ENCODE data around the gene LHPP.

Gene LHPP

GRCh38 chr10:124554085-124554858 lies 92.6 kb downstream of the LHPP start:
- DNase-seq (ENCODE audit: low read depth in 3 of 3), result no peak

- DNase-seq (ENCODE audit: low read depth in 3 of 3), result no peak
Measured at GRCh38 chr10:124557167-124557566, 95.5 kb downstream of the LHPP start.

- no peak for DNase-seq (ENCODE audit: low read depth in 3 of 3)
Measured at GRCh38 chr10:124557648-124558338, 96.2 kb downstream of the LHPP start.

GRCh38 chr10:124558339-124559321 lies 97.0 kb downstream of the LHPP start:
- no peak for DNase-seq (ENCODE audit: low read depth in 3 of 3)

GRCh38 chr10:124559372-124560132 lies 97.9 kb downstream of the LHPP start:
- no peak for DNase-seq (ENCODE audit: low read depth in 3 of 3)

GRCh38 chr10:124560377-124561105 lies 98.9 kb downstream of the LHPP start:
- no peak for DNase-seq (ENCODE audit: low read depth in 3 of 3)

GRCh38 chr10:124561206-124561605 lies 99.6 kb downstream of the LHPP start:
- no peak for DNase-seq (ENCODE audit: low read depth in 3 of 3)

GRCh38 chr10:124562425-124563060 lies 100.9 kb downstream of the LHPP start:
- no peak for DNase-seq (ENCODE audit: low read depth in 3 of 3)

GRCh38 chr10:124563320-124564040 lies 101.9 kb downstream of the LHPP start:
- DNase-seq (ENCODE audit: low read depth in 3 of 3), result no peak

- DNase-seq (ENCODE audit: low read depth in 3 of 3), result no peak
Measured at GRCh38 chr10:124564881-124565280, 103.3 kb downstream of the LHPP start.

- DNase-seq (ENCODE audit: low read depth in 3 of 3), result no peak
Measured at GRCh38 chr10:124565565-124566221, 104.1 kb downstream of the LHPP start.

- DNase-seq (ENCODE audit: low read depth in 3 of 3), result no peak
Measured at GRCh38 chr10:124566222-124566888, 104.7 kb downstream of the LHPP start.

GRCh38 chr10:124566981-124567835 lies 105.6 kb downstream of the LHPP start:
- no peak for DNase-seq (ENCODE audit: low read depth in 3 of 3)

GRCh38 chr10:124568339-124568738 lies 106.7 kb downstream of the LHPP start:
- no peak for DNase-seq (ENCODE audit: low read depth in 3 of 3)

- no peak for DNase-seq (ENCODE audit: low read depth in 3 of 3)
Measured at GRCh38 chr10:124568848-124569622, 107.4 kb downstream of the LHPP start.

GRCh38 chr10:124569623-124570470 lies 108.2 kb downstream of the LHPP start:
- DNase-seq (ENCODE audit: low read depth in 3 of 3), result no peak
